Measurements from ENCODE around the gene RETSAT.
"Not testable (repeated sequence)": the region's sequence is repeated elsewhere in the genome, so short reads cannot be mapped to it uniquely, and the experiment has no call there.

Gene RETSAT

DNA sequence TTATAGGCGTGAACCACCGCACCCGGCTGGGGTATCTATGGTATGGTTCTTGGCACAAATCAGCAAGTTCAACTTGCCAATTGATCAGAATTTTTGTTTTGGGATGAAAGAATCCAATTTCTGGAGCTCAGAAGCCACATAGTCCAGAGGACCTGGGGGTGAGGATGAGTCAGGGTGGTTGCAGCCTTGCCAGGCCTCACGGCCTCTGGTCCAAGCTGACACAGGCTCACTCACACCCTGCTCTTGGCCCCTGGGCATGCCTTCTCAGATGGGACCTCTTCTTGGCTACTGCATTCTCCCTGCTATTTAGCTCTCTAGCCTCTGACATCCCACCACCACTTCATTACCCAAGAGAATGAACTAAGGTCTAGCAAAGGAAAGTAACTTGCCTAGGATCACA lies 39.5 kb upstream of the RETSAT start:
- Mint-ChIP-seq H3K4me3 (no peak overlapping the region), H3K27me3 (no peaks in the 10 kb centered on the region), H3K27ac (peak overlapping the region in 1 of 2 donors; percentile 35), H3K9me3 (no peaks in the 10 kb centered on the region), H3K36me3 (ENCODE audit: insufficient read depth) (peaks cover 5% of the 10 kb centered on the region), H3K4me1 (ENCODE audit: low read depth in 2 of 2) (peaks cover 0 to 1% of the 10 kb centered on the region in 2 donors)
- ATAC-seq (replicated peaks): no peak
- DNase-seq: no peak

DNA sequence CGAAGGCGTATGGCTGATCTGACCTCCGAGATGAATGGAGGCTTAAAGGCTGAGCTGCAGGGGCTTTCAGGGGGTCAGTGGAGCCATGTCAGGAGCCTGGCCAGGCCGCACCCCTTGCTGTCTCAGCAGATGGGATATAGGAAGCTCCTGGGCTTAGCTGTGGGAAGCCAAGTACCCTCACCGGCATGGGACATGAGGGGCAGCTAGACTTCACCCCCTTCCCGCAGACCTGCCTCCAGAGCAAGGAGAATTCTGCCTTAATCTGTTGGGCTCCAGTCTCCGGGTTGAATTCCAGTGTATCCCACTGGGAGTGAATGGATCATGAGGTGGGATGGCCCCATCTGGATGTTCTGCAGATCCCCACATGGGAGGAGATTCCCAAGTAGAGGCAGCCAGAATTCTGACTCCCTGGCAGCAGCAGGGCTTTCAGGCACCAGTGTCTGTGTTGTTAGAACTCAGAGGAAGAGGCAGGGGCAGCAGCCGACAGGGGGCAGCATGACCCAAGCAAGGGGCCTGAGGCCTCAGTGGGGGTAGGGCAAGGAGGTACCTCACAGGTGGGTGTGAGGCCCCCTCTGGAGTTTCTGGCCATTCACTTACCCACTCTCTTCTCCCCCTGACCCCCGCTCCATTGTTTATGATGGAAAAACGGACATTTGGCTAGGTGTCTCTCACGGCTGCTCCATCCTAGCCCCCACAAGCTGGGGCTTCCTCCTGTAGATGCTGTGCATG lies 36.8 kb upstream of the RETSAT start:
- peaks cover 7% of the 10 kb centered on the region for H3K36me3 Mint-ChIP-seq (ENCODE audit: insufficient read depth)
- H3K27ac Mint-ChIP-seq: peak overlapping the region; percentile 26 to 68
- peaks cover 0 to 1% of the 10 kb centered on the region in 2 donors for H3K4me1 Mint-ChIP-seq (ENCODE audit: low read depth in 2 of 2)
- DNase-seq (peak; percentile 58 to 68 (median 62)), ATAC-seq (replicated peaks) (peak; percentile 74)
- H3K9me3 Mint-ChIP-seq: no peaks in the 10 kb centered on the region
- no peaks in the 10 kb centered on the region for H3K27me3 Mint-ChIP-seq
- H3K4me3 Mint-ChIP-seq: no peak overlapping the region

DNA sequence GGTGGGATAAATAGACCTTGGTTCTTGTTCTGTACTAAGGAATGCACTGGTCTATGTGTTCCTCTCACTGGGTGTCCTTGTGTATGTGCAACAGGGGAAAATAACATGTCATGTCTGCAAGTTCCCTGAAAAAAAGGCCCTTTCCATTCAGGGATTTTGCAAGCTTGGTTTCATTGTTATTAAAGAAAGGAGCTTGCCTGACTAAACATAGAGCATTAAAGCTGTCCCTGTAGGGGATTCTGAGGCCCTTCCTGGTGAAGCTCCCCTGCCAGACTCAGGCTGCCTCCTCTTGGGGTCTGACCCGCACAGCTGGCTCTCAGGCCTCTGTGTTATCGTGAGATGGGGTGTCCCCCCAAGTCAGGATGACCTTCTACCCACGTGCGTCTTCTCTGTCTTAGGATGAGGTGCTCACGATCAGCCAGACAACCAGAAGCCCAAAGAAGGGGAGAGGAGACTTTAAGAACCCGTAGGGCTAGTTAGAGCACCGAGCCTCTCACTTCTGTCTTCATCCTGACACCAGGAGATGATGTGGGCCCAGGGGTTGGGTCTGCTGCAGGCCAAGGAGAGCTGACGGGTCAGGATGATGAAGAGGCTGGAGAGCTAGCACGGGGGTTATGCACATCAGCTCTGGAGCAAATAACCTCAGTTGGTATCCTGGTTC lies 34.7 kb upstream of the RETSAT start:
- Mint-ChIP-seq H3K36me3 (ENCODE audit: insufficient read depth) (peaks cover 14% of the 10 kb centered on the region), H3K27me3 (no peaks in the 10 kb centered on the region), H3K9me3 (no peaks in the 10 kb centered on the region), H3K27ac (peak overlapping the region in 1 of 2 donors; percentile 59), H3K4me1 (ENCODE audit: low read depth in 2 of 2) (peaks cover 0 to 1% of the 10 kb centered on the region in 2 donors), H3K4me3 (no peak overlapping the region)
- DNase-seq (no peak), ATAC-seq (replicated peaks) (no peak)

DNA sequence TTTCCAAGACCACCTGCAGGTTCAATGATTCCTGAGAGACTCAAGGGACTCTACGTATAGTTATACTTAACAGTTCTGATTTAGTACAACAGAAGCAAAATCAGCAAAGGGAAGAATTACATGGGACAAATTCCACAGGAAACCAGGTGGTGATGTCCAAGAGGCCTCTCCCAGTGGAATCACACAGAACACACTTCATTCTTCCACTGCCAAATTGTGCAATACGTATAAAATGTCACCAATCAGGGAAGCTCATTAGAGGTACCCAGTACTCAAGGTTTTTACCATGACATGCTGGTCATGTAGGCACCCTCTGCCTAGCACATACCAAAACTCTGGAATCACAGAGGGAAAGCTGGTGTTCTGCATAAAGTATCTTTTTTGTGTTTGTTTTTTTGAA lies 33.4 kb upstream of the RETSAT start:
- no peaks in the 10 kb centered on the region for H3K27me3 Mint-ChIP-seq
- H3K4me1 Mint-ChIP-seq (ENCODE audit: low read depth in 2 of 2): peaks cover 0 to 1% of the 10 kb centered on the region in 2 donors
- peaks cover 14% of the 10 kb centered on the region for H3K36me3 Mint-ChIP-seq (ENCODE audit: insufficient read depth)
- H3K27ac Mint-ChIP-seq: no peak overlapping the region
- no peaks in the 10 kb centered on the region for H3K9me3 Mint-ChIP-seq
- ATAC-seq (replicated peaks) (no peak), DNase-seq (no peak)
- no peak overlapping the region for H3K4me3 Mint-ChIP-seq

DNA sequence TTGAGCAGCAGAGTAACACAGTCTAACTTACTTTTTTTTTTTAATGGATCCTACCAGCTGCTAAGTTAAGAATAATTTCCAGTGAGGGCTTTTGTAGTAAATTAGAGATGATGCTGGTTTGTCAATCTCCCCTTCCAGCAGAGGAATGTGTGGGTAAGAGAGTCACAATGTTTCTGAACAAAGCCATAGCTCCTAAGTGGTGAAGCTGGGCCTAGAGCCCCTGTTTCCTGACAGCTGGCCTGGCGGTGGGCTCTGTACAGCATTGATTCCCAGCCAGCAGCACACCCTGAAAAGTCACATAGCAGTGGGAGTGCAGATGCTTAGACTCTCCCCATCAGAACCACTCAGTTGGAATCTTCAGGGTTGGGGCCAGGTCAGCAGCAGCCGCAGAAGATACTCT lies 31.4 kb upstream of the RETSAT start:
- DNase-seq (no peak), ATAC-seq (replicated peaks) (no peak)
- H3K27ac Mint-ChIP-seq: peak overlapping the region in 1 of 2 donors; percentile 32
- no peak overlapping the region for H3K4me3 Mint-ChIP-seq
- no peaks in the 10 kb centered on the region for H3K9me3 Mint-ChIP-seq
- no peaks in the 10 kb centered on the region for H3K4me1 Mint-ChIP-seq (ENCODE audit: low read depth in 2 of 2)
- peaks cover 23% of the 10 kb centered on the region for H3K36me3 Mint-ChIP-seq (ENCODE audit: insufficient read depth)
- no peaks in the 10 kb centered on the region for H3K27me3 Mint-ChIP-seq

DNA sequence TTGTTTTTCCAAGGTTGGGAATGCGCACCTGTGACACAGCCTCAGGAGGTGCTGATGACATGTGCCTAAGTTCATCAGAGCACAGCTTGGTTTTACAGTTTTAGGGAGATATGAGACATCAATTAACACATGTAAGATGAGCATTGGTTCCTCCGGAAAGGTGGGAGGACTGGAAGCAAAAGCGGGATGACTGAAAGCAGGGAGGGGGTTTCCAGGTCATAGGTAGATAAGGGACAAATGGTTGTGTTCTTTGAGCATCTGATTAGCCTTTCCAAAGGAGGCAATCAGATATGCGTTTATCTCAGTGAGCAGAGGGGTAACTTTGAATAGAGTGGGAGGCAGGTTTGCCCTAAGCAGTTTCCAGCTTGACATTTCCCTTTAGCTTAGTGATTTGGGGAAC lies 29.5 kb upstream of the RETSAT start:
- Mint-ChIP-seq H3K36me3 (ENCODE audit: insufficient read depth) (peaks cover 23% of the 10 kb centered on the region), H3K27ac (no peak overlapping the region)

DNA sequence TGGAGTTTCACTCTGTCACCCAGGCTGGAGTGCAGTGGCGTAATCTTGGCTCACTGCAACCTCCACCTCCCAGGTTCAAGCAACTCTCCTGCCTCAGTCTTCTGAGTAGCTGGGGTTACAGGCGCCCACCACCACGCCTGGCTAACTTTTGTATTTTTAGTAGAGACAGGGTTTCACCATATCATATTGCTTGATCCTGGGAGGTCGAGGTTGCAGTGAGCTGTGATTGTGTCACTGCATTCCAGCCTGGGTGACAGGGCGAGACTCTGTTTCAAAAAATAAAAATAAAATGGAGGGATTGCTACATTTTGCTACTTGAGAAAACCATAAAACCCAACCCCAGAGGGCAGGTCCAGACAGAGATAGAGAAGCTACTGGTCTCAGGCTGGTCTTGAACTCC lies 28.8 kb upstream of the RETSAT start:
- H3K27me3 Mint-ChIP-seq; ATAC-seq (replicated peaks); DNase-seq; H3K4me3 Mint-ChIP-seq; H3K4me1 Mint-ChIP-seq (ENCODE audit: low read depth in 2 of 2); H3K9me3 Mint-ChIP-seq: not testable (repeated sequence)
- H3K27ac Mint-ChIP-seq: peak overlapping the region in 1 of 2 donors; percentile 54
- peaks cover 25% of the 10 kb centered on the region for H3K36me3 Mint-ChIP-seq (ENCODE audit: insufficient read depth)

More for the DNA sequence above, 29.5 kb upstream of the RETSAT start:
- ATAC-seq (replicated peaks) (no peak), DNase-seq (no peak)
- no peaks in the 10 kb centered on the region for H3K27me3 Mint-ChIP-seq
- no peaks in the 10 kb centered on the region for H3K9me3 Mint-ChIP-seq
- no peaks in the 10 kb centered on the region for H3K4me1 Mint-ChIP-seq (ENCODE audit: low read depth in 2 of 2)
- no peak overlapping the region for H3K4me3 Mint-ChIP-seq

DNA sequence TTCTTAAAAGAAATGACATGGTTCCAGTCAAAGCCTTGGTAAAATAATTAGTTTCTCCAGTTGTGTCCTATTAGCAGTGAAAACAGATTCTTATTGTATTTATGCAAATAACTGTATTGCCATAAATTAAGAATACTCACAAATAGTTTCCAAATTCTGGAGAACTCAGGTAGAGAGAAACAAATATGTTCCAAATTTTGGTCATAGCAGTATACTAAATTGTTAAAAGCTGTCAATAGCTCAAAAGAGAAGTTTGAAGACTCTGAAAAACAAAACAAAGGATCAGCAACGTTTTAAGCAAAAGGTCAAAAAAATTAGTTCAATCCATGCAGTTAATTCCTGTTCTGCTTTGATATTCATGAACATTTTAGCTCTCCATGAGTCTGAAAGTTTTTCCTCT lies 25.7 kb upstream of the RETSAT start:
- Mint-ChIP-seq H3K27ac (no peak overlapping the region), H3K36me3 (ENCODE audit: insufficient read depth) (peaks cover 24% of the 10 kb centered on the region), H3K4me1 (ENCODE audit: low read depth in 2 of 2) (peaks cover 0 to 4% of the 10 kb centered on the region in 2 donors), H3K27me3 (no peaks in the 10 kb centered on the region), H3K9me3 (no peaks in the 10 kb centered on the region), H3K4me3 (no peak overlapping the region)
- ATAC-seq (replicated peaks) (no peak), DNase-seq (no peak)

DNA sequence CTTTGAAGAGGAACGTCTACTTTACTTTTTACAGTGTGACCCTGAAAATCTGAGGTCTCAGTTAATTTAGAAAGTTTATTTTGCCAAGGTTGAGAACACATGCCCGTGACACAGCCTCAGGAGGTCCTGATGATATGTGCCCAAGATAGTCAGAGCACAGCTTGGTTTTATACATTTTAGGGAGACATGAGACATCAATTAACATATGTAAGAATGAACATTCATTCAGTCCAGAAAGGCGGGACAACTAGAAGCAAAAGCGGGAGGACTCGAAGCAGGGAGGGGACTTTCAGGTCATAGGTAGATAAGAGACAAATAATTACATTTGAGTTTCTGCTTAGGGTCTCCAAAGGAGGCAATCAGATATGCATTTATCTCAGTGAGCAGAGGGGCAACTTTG lies 23.9 kb upstream of the RETSAT start:
- Mint-ChIP-seq H3K36me3 (ENCODE audit: insufficient read depth) (peaks cover 23% of the 10 kb centered on the region), H3K27ac (no peak overlapping the region), H3K4me3 (no peak overlapping the region), H3K27me3 (no peaks in the 10 kb centered on the region), H3K9me3 (no peaks in the 10 kb centered on the region), H3K4me1 (ENCODE audit: low read depth in 2 of 2) (peaks cover 0 to 4% of the 10 kb centered on the region in 2 donors)
- DNase-seq (no peak), ATAC-seq (replicated peaks) (no peak)

DNA sequence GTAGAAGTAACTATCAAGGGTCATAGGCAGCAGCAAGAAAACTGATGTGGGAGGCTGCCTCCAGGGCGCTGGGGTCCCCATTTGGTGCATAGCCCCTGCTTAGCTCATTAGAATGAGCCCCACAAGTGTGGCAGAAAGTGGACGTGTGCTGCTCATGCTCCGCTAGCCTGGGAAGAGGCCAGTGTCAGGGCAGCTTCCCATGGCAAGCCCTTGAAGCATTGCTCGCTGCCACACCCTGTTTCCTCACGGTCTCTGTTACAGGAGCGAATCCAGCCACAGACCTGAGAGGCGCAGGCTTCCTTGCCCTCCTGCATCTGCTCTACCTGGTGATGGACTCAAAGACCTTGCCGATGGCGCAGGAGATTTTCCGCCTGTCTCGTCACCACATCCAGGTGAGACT lies 22.8 kb upstream of the RETSAT start:
- DNase-seq (no peak), ATAC-seq (replicated peaks) (no peak)
- H3K4me3 Mint-ChIP-seq: no peak overlapping the region
- H3K9me3 Mint-ChIP-seq: no peaks in the 10 kb centered on the region
- H3K36me3 Mint-ChIP-seq (ENCODE audit: insufficient read depth): peaks cover 20% of the 10 kb centered on the region
- H3K27me3 Mint-ChIP-seq: no peaks in the 10 kb centered on the region
- H3K4me1 Mint-ChIP-seq (ENCODE audit: low read depth in 2 of 2): peaks cover 0 to 4% of the 10 kb centered on the region in 2 donors
- H3K27ac Mint-ChIP-seq: no peak overlapping the region

DNA sequence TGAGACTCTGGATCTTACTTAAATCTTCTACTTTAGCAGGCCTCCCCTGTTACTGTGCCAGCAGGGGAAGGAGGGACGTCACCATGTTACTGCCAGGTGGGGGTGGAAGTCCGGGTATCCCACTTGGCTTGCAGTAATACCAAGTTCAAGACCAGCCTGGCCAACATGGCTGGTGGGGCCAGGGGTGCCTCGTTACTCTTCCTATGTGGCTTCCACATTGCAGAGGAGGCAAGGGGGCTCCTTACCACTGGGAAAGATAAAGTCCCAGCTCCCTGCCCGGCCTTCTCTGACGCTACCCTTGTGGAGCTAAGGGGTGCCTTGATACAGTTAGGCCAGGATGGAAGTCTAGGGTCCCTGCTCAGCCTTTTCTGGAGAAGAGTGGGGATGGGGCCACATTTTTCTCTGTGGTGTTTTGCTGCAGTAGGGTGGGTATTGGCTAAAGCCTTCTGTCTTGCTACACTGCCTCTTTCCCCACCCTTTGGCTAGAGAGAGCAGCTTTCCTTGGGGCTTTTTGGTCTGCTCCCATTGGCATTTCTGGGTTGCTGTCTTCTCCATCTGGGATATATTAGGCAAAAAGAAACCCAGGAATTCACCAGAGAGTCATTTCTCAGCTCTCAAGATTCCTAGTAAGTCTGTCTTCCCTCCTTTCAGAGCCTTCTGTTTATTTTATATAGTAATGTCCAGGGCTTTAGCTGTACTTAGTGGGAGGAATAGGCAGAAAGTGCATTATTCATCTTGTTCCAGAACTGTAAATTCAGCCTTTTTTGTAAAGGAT lies 22.1 kb upstream of the RETSAT start:
- Mint-ChIP-seq H3K36me3 (ENCODE audit: insufficient read depth) (peaks cover 14% of the 10 kb centered on the region), H3K9me3 (no peaks in the 10 kb centered on the region), H3K4me3 (no peak overlapping the region), H3K4me1 (ENCODE audit: low read depth in 2 of 2) (peaks cover 0 to 4% of the 10 kb centered on the region in 2 donors), H3K27me3 (no peaks in the 10 kb centered on the region), H3K27ac (peak overlapping the region in 1 of 2 donors; percentile 42)
- ATAC-seq (replicated peaks): no peak
- DNase-seq: no peak

DNA sequence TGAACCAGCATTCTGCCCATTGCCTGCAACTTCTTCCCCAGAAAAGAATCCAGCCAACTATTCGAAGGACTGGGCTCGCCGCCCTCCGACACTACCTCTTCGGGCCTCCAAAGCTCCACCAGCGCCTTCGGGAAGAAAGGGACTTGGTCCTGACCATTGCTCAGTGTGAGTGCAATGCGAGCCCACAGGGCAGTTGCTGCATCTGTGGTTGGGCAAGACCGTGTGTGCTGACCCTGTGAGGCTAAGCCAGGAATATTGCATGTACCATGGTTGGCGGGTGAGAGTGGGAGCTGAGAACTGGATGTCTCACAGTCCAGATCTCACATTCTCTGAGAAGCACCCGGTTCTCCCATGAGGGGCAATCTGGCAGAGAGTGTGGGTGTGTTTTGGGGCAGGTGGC lies 16.7 kb upstream of the RETSAT start:
- Mint-ChIP-seq H3K27me3 (no peaks in the 10 kb centered on the region), H3K4me3 (no peak overlapping the region), H3K36me3 (ENCODE audit: insufficient read depth) (peaks cover 1% of the 10 kb centered on the region), H3K27ac (no peak overlapping the region), H3K9me3 (no peaks in the 10 kb centered on the region), H3K4me1 (ENCODE audit: low read depth in 2 of 2) (peaks cover 0 to 4% of the 10 kb centered on the region in 2 donors)
- ATAC-seq (replicated peaks): no peak
- no peak for DNase-seq

DNA sequence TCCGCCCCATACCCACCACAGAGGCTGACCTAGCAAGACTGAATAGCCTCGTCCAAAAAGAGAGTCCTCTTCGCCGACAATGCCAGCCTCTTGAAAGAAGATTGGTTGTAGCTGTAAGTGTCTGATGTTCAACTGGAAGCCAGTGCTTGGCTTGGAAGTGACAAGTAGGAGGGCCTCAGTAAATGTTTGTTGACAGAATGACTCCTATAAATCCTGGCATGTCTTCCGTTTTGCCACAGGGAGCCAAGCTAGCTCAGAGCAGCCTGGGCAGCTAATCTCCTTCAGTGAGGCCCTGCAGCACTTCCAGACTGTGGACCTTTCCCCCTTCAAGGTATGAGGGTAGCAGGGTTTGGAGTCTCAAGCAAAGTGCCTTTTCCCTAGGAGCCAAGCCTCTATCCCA lies 15.2 kb upstream of the RETSAT start:
- Mint-ChIP-seq H3K4me1 (ENCODE audit: low read depth in 2 of 2) (no peaks in the 10 kb centered on the region), H3K27me3 (no peaks in the 10 kb centered on the region), H3K27ac (peak overlapping the region in 1 of 2 donors; percentile 53), H3K9me3 (no peaks in the 10 kb centered on the region), H3K36me3 (ENCODE audit: insufficient read depth) (peaks cover 6% of the 10 kb centered on the region), H3K4me3 (no peak overlapping the region)
- DNase-seq (no peak), ATAC-seq (replicated peaks) (no peak)

All from effector memory CD8-positive, alpha-beta T cell (primary cell).